Brain pericyte (primary cell): ENCODE measurements around the gene SCAMP2.

ENCODE experiments used
- DNase-seq: peaks from one replicate; pipeline ENCODE4 v3.0.0-alpha.2; 2012; ENCODE audit warnings: low read depth, low spot score

SCAMP2 gene

GRCh38 chr15:74858369-74858740 lies 14.8 kb downstream of the SCAMP2 start:
- no peak for DNase-seq

- no peak for DNase-seq
These were observed 15.3 kb downstream of the SCAMP2 start for GRCh38 chr15:74857671-74858368.

DNA sequence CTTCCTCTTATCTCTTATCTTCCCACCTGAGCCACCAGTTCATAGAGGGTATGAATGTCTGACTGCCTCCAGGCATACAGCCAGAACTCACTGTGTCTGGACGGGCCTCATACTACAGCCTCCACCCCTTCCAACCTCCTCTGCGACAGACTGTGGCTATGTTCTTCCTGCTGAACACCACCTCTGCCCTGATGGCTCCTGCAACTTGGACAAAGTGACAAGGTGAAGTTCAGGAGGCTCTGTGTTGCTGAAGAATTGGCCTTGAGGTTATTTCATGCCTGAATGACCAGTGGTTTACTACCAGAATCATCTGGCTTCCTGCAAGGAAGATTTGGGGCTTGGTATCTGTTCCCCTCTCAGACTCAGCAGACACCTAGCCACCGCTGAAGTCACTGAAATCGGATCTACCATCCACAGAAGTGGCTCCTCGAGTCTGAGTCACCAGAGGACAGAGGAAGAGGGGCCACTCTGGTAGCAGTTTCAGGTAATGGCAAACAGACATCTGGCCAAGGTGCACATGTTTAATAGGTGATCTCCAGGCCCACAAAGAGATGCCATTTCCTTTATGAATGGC lies 16.0 kb downstream of the SCAMP2 start:
- DNase-seq = no peak

DNA sequence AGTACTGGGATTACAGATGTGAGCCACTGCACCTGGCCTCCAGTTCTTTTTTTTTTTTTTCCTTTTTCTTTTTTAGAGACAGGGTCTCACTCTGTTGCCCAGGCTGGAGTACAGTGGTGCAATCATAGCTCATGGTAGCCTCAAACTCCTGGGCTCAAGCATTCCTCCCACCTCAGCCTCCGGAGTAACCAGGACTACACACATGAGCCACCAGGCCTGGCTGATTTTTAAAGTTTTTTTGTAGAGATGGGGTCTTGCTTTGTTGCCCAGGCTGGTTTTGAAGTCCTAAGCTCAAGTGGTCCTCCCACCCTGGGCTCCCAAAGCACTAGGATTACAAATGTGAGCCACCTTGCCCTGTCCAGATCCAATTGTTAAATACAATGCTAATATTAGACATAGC lies 16.6 kb downstream of the SCAMP2 start:
- DNase-seq = no peak

GRCh38 chr15:74855857-74856256 lies 17.3 kb downstream of the SCAMP2 start:
- DNase-seq = no peak

GRCh38 chr15:74854453-74855022 lies 18.6 kb downstream of the SCAMP2 start:
- DNase-seq = no peak

- DNase-seq = no peak
These were observed 21.2 kb downstream of the SCAMP2 start for GRCh38 chr15:74851960-74852359.

DNA sequence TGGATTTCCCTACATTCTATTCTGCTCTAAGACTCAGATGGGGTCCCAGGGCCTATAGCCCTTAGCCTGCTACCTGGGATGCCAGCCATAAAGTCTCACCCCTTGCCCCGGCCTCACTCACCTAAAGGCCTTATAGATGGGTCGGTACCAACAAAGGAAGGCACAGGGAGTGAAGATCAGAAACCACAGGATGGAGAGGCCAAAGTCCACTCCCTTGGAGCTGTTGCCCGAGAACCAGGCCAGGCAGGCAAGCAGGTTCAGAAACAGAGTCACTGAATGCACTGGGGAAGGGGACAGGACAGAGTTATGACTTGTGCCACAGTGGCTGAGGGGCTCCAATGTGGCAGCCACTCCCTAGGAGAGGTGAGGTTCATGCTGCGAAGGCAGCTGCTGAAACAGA lies 22.8 kb downstream of the SCAMP2 start:
- DNase-seq = no peak

DNA sequence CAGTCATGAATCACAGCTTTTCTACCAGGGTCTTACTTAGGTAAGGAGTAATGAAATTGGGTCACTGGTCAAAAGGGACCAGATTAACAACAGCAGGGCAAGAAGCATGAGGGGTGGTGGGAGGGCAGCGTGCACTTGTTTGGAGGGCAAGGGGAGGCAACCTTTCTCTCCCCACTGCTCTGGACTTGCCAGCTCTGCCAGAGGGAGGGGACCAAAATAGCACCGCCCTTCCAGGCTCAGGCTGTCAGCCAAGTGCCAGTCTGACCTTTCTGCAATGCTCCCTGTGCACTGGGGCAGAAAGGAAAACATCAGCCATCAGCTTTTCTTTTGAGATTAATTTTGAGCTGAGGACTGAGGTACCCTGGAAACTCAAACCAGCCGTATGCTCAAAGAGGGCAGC lies 25.7 kb downstream of the SCAMP2 start:
- no peak for DNase-seq

- no peak for DNase-seq
These were observed 27.6 kb downstream of the SCAMP2 start for GRCh38 chr15:74845581-74845980.

- no peak for DNase-seq
These were observed 28.0 kb downstream of the SCAMP2 start for GRCh38 chr15:74845208-74845568.

- DNase-seq = no peak
These were observed 28.6 kb downstream of the SCAMP2 start for GRCh38 chr15:74844319-74845207.

DNA sequence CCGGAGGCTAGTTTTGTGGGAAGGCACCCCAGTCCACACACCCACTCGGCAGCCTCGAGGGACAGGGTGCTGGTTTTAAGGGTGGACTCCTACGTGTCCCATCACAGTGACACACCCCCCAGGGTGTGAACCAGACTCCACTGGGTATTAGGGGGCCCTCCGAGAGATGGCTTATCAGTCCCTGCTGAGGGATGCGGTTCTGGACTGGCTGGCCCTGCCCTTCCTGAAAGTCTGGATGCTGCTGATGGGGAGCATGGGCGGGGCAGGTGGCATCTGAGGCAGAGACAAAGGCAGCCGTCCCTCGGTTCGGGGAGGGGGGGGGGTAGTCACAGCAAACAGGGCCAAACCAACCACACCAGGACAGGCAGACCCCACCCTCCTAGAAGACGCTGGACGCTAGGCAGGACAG lies 29.3 kb downstream of the SCAMP2 start:
- DNase-seq = no peak

- no peak for DNase-seq
These were observed 29.7 kb downstream of the SCAMP2 start for GRCh38 chr15:74843445-74843828.

DNA sequence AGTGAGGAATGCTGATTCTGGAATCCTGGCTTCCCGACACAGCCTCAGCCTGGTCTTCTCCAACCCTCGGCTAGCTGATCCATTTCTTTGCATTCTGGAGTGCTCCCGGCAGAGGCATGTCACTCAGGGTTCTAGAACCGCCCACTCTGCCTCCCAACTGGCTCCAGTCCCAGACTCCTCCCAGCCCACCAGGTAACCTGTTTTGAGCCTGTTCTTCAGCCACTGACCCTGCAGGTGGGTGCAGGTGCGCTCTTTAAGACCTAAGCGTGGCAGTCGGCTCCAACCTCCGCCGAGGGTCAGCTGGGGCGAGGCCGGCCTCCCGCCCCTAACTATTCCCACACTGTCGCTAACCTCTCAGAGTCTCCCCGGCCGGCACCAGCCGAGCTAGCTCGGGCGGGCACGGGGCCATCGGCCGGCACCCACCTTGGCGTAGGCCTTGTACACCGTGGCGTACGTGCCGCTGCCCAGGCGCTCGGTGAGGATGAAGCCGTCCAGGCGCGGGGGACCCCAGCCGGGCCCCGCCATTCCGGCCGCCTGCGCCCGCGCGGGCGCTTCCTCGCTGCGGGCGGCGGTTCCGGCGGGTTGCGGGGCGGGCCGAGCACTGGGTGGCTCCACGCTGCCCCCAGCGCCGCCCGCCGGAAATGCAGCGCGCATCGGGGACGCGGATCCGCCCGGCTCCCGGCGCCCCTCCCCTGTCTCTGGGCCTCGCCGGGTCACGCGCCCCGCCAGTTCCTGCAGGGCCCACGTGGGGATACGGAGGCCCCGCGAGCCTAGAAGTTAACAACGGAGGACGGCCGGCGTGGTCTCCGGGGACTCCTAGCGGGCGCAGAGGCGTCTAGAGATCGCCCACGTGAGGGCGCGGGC lies 30.4 kb downstream of the SCAMP2 start, which contains the start of gene ULK3:
Gene ULK3 (minus strand): TSS at position 576 of the 864 bp plus-strand sequence. CDS start 51 bp downstream, at position 525.
- DNase-seq = peak; percentile 40

GRCh38 chr15:74841891-74842373 lies 31.2 kb downstream of the SCAMP2 start:
- DNase-seq = no peak

- no peak for DNase-seq
These were observed 32.1 kb downstream of the SCAMP2 start for GRCh38 chr15:74840851-74841775.

DNA sequence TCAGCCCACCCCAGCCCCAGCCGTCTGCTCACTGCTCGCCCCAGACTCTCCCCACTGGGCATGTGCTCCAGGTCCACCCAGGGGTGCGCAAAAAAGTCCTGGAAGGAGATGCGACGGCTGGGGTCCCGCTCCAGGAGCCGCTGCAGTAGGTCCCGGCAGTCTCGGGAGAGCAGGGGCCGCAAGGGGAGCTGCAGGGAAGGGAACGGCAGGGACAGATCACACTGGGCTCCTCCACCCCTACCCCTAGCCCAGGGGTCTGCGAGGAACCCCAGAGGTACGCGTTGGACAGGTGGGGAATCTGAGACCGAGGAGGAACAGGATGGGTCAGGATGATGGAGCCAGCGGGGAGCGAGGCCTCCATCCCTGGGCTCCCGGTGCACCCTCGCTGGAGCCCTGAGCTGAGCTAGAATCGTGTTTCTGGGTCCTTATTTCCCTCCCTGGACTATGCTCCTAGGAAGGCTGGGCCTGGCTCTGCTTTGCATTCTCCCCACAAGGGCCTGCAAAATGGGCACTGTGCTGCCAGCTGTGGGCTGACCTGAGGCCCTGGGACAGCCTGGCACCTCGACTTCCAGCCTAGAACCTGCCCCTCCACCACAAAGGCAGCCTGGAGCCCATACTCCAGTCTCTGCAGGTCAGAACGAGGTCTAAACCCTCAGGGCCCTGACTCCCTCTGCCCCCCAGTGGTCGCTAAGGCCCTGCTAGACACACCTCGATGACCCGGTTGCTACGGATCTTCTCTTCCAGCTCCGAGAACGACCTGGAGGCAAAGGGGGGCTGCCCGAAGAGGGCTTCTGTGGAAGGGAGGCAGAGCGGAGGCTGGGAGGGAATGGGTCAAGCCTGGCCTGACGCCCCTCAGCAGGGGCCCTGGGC lies 33.4 kb downstream of the SCAMP2 start:
- no peak for DNase-seq
